PC-3 (cell line): ENCODE data around the gene ADAMTS1. TPM values are rescaled to one million over a fixed set of nuclear protein-coding genes. Genes with fewer than 3 reads are reported as not detected.

Experiments
- ATAC-seq: fragments of 200-7000 bp; cut with Tn5 transposase; 2 replicates; pipeline ENCODE4 v1.9.1; 2020; ENCODE audit warnings: mild to moderate bottlenecking, moderate library complexity
- Bru-seq: library from RNA; stranded (reverse); fragments of 400-500 nt; gene quantifications from one replicate; lab custom pipeline; 2021; lab: Mats Ljungman, UMichigan
- BruChase-seq, 2 experiments: library from RNA; stranded (reverse); fragments of 400-500 nt; gene quantifications; one replicate each; lab custom pipeline; 2021; lab: Mats Ljungman, UMichigan
- BruUV-seq: library from RNA; stranded (reverse); fragments of 400-500 nt; replicated peaks from 2 replicates; lab custom pipeline; 2021; lab: Mats Ljungman, UMichigan
- CTCF ChIA-PET: fragments of 300-600 bp; sonication (Branson Sonifier 250); formaldehyde crosslinking; loops from one replicate; lab custom pipeline; 2022; ENCODE audit warnings: antibody characterized with exemption; lab: Charles Lee
- POLR2A ChIA-PET: fragments of 300-600 bp; sonication (Branson Sonifier 250); formaldehyde crosslinking; loops from one replicate; lab custom pipeline; 2022; ENCODE audit warnings: antibody characterized with exemption; ENCODE audit not compliant: unreplicated experiment; lab: Charles Lee
- DNase-seq: peaks from one replicate; pipeline ENCODE4 v3.0.0-alpha.2; 2015
- H2AFZ ChIP-seq: fragments of 300-600 bp; sonication (generic); 2 replicates; pipeline ENCODE4 v1.6.0; 2016; ENCODE audit warnings: antibody characterized with exemption, low read length
- H3F3A ChIP-seq: fragments of 300-600 bp; sonication (generic); one replicate; pipeline ENCODE4 v1.6.0; 2017; ENCODE audit warnings: antibody characterized with exemption, low read length, control low read depth, mild to moderate bottlenecking; ENCODE audit not compliant: unreplicated experiment
- H3K27ac ChIP-seq: fragments of 300-600 bp; sonication (generic); 2 replicates; pipeline ENCODE4 v1.5.1; 2016; ENCODE audit warnings: mild to moderate bottlenecking, low read length
- H3K27me3 ChIP-seq: fragments of 300-600 bp; sonication (generic); 2 replicates; pipeline ENCODE4 v1.6.1; 2016; ENCODE audit warnings: low read length, mixed read lengths
- H3K36me3 ChIP-seq: fragments of 300-600 bp; sonication (generic); 2 replicates; pipeline ENCODE4 v1.6.1; 2016; ENCODE audit warnings: low read depth, mixed run types, low read length, mixed read lengths
- H3K4me1 ChIP-seq: fragments of 300-600 bp; sonication (generic); 2 replicates; pipeline ENCODE4 v1.5.1; 2016; ENCODE audit warnings: low read length; ENCODE audit not compliant: insufficient read depth
- H3K4me2 ChIP-seq: fragments of 300-600 bp; sonication (generic); 2 replicates; pipeline ENCODE4 v1.6.0; 2016; ENCODE audit warnings: low read length
- H3K4me3 ChIP-seq: fragments of 300-600 bp; sonication (generic); 2 replicates; pipeline ENCODE4 v1.5.1; 2016; ENCODE audit warnings: mild to moderate bottlenecking, low read length, mixed read lengths
- H3K79me2 ChIP-seq: fragments of 300-600 bp; sonication (generic); 2 replicates; pipeline ENCODE4 v1.6.1; 2017; ENCODE audit warnings: low read length, mixed read lengths
- H3K9ac ChIP-seq: fragments of 300-600 bp; sonication (generic); 2 replicates; pipeline ENCODE4 v1.6.0; 2016; ENCODE audit warnings: mild to moderate bottlenecking, low read length
- H3K9me2 ChIP-seq: fragments of 300-600 bp; sonication (generic); replicated peaks from 2 replicates; pipeline ENCODE4 v1.6.1; 2016; ENCODE audit warnings: mixed run types, low read length, mixed read lengths
- H3K9me3 ChIP-seq: fragments of 300-600 bp; sonication (generic); 2 replicates; pipeline ENCODE4 v1.6.1; 2016; ENCODE audit warnings: low read length, mixed read lengths
- H4K20me1 ChIP-seq: fragments of 300-600 bp; sonication (generic); 2 replicates; pipeline ENCODE4 v1.6.1; 2016; ENCODE audit warnings: low read length, mixed read lengths
- CTCF ChIP-seq: fragments of 300-600 bp; sonication (generic); conservative IDR thresholded peaks from 2 replicates; pipeline ENCODE4 v1.5.1; 2017; ENCODE audit warnings: antibody characterized with exemption, low read depth, mild to moderate bottlenecking, low read length
- EZH2 ChIP-seq: fragments of 300-600 bp; sonication (generic); IDR thresholded peaks from one replicate; pipeline ENCODE4 v1.6.1; 2017; ENCODE audit warnings: antibody characterized with exemption, mild to moderate bottlenecking, low read length; ENCODE audit not compliant: unreplicated experiment
- EZH2phosphoT487 ChIP-seq: fragments of 300-600 bp; sonication (generic); IDR thresholded peaks from 2 replicates; pipeline ENCODE4 v1.6.1; 2018; ENCODE audit warnings: mild to moderate bottlenecking, antibody characterized with exemption, low read length, borderline replicate concordance
- intact Hi-C: fragments of 100-400 bp; cut with micrococcal nuclease; formaldehyde crosslinking; loops from 2 replicates; pipeline ENCODE4 v1.9.0; 2023
- long read RNA-seq: library from polyadenylated mRNA; unstranded; transcript quantifications from one replicate; pipeline ENCODE4 v2.0.0, GENCODE V29; 2021; ENCODE audit not compliant: unreplicated experiment
- total RNA-seq: library from RNA; depleted of rRNA; stranded (reverse); fragments of >200 nt; gene quantifications from 2 replicates; pipeline ENCODE4 v1.2.3, GENCODE V29; 2014; rRNA removed

Gene ADAMTS1
- total RNA-seq (12.9 and 25.1 TPM in 2 replicates), Bru-seq, nascent RNA (percentile 94 among the genes with signal in this experiment), BruChase-seq, experiment 1, labeled RNA remaining after a 6-hour chase (percentile 91 among the genes with signal in this experiment), BruChase-seq, experiment 2, labeled RNA remaining after a 2-hour chase (percentile 96 among the genes with signal in this experiment)
- long read RNA-seq, full-length matches to known transcripts = 145 of 189 reads
- long read RNA-seq, partial matches to known transcripts = 25 of 189 reads
- long read RNA-seq, other reads (novel, unspliced or antisense) = 19 of 189 reads

- no peak for TF ChIP-seq CTCF
- no peak for TF ChIP-seq EZH2
- TF ChIP-seq EZH2phosphoT487 = no peak
- Histone ChIP-seq H3K4me2 (peak within 1 kb of the TSS; percentile 98), H3K79me2 (peaks cover 20% of the 10 kb centered on the region), H3K27ac (peak within 1 kb of the TSS; percentile 40), H3F3A (no peaks in the 10 kb centered on the region), H2AFZ (peak within 1 kb of the TSS; percentile 86), H3K9me3 (no peaks in the 10 kb centered on the region), H3K9ac (peak within 1 kb of the TSS; percentile 65), H3K9me2 (no peaks in the 10 kb centered on the region), H3K4me3 (peak within 1 kb of the TSS; percentile 78), H3K27me3 (no peaks in the 10 kb centered on the region), H3K36me3 (peaks cover 8% of the 10 kb centered on the region; the same call in 1 of the 2 replicates), H3K4me1 (peaks cover 17% of the 10 kb centered on the region), H4K20me1 (no peaks in the 10 kb centered on the region)
- intact Hi-C loops = loop anchor here (5.0 kb wide), 2 partner anchors 1677 to 1947 kb away; no protein-coding TSS in a partner anchor
- ATAC-seq (peak; percentile 28), DNase-seq (peak; percentile 76)
- ChIA-PET CTCF (interaction anchor here (0.5 to 1.6 kb wide), 3 partner anchors 804 to 1902 kb away, joined by 3 to 7 read pairs (median 6); no protein-coding TSS in a partner anchor), POLR2A (interaction anchor here (0.6 kb wide), 1 partner anchor 494 kb away, joined by 4 read pairs; no protein-coding TSS in a partner anchor)
- TSS peak; percentile 50 for BruUV-seq
These were observed at the start of gene ADAMTS1 for GRCh38 chr21:26845066-26845758. TSS of gene ADAMTS1 (minus strand) at chr21:26845409. CDS start at chr21:26844954, 455 bp downstream.

- Histone ChIP-seq H3K4me1 (no peaks in the 10 kb centered on the region), H3K79me2 (no peaks in the 10 kb centered on the region), H3K9me3 (no peaks in the 10 kb centered on the region), H3K27me3 (no peaks in the 10 kb centered on the region), H3F3A (no peaks in the 10 kb centered on the region), H4K20me1 (no peaks in the 10 kb centered on the region), H3K9me2 (no peaks in the 10 kb centered on the region), H2AFZ (no peak overlapping the region), H3K27ac (no peak overlapping the region), H3K36me3 (no peaks in the 10 kb centered on the region), H3K4me3 (no peak overlapping the region), H3K9ac (no peak overlapping the region), H3K4me2 (no peak overlapping the region)
- BruUV-seq = no TSS peak
- POLR2A ChIA-PET = no interaction called here
- ATAC-seq = no peak
- intact Hi-C loops = no loop called here
- no peak for DNase-seq
- no peak for TF ChIP-seq EZH2phosphoT487
- no peak for TF ChIP-seq CTCF
- TF ChIP-seq EZH2 = no peak
- CTCF ChIA-PET = no interaction called here
These were observed 46.9 kb upstream of the ADAMTS1 start for GRCh38 chr21:26892151-26892550.
